Measurements from ENCODE around the gene ME3.
"Not testable (repeated sequence)": the region's sequence is repeated elsewhere in the genome, so short reads cannot be mapped to it uniquely, and the experiment has no call there.

Gene ME3

DNA sequence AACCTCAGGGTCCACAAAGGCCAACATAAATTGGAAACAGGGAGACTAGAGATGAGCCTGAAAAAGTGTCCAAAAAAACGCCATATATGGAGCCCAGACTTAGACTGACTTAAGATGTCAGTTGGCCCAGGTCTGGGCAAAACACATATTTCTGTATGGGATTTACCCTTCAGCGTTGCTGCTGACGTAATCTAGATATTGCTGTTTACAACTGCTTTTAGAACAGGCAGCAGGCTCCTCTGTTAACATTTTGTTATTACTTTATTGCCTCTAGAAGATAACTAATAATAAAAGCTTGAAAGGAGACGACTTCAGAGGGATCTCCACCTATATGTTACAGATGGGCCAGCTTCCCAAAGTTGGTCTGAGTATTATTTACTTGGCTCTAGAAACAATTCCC lies 8.7 kb downstream of the ME3 start:
- DNase-seq, result no peak

DNA sequence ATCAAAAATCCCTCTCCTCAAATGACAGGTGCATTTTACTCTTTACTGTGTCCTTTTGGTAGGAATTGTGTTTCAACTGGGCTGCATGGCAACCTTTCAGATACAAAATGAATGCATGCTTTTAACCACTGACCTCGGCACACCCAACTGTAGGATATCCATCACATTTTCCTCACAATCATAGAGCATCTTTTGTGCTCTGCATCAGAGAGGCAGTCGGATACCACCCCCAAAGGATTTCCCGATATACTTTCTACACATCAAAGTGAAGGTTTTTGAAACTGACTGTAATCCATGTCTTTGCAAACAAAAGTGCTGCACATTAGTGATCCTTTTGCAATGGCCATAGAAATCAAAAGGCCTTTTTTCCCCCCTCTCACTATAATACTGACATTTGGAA lies 9.1 kb downstream of the ME3 start:
- no peak for DNase-seq

DNA sequence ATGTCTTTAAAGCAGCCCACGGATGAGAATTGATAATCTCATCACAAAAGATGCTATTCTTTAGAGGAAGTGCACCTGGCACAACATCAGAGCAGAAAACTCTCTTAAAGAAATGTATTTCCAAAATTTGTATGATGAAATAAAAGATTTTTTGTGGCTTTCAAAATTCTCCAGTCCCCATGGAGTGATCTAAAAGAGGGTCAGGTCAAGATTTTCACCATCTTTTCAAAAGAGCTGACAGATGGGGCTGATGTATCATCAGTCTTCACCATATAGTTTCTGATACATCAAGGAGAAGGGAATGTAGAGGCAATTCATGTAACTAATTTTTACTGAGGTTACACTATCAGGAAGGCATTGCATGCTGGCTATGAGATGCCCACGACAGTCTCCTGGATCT lies 11.7 kb downstream of the ME3 start:
- no peak for DNase-seq

DNA sequence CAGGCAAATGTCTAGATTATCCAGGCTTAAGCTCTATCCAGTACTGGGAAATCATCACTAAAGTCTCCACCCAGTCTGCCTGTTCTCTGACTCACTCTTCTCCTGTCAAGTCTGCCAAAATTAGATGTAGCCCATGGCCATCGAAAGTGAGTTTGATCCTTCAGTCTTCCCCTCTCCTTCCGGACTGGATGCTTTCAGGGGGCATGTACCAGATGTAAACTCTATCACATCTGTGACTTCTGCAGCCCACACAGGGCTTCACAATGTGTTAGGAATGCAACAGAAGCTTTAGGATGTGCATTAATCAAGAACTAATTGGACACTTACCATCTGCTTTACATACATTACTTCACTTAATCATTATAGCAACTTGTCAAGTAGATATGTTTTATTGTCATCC lies 12.3 kb downstream of the ME3 start:
- no peak for DNase-seq

DNA sequence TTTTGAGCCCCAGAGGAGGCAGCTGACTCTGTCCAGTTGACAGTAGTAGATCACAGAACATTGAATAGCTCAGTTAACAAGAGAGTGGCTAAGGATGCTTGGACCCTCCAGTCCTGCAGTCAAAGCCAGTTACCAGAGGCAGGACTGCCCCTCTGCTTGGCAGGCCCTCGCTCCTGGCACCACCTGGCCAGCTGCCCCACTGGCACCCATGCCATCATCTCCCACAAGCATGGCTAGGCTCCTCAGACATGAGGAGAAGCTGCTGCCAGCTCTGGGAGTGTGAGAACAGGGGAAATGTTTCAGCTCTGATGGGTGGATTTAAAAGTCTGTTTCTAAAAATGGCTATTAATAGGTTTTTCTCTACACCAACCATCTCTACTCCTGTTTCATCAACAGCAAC lies 13.9 kb downstream of the ME3 start:
- no peak for DNase-seq

DNA sequence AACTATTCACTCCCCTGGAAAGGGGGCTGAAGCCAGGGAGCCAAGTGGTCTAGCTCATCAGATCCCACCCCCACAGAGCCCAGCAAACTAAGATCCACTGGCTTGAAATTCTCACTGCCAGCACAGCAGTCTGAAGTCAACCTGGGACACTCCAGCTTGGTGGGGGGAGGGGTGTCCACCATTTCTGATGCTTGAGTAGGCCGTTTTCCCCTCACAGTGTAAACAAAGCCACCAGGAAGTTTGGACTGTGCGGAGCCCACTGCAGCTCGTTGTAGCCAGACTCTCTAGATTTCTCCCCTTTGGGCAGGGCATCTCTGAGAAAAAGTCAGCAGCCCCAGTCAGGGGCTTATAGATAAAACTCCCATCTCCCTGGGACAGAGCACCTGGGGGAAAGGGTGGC lies 27.2 kb downstream of the ME3 start:
- DNase-seq, result not testable (repeated sequence)

DNA sequence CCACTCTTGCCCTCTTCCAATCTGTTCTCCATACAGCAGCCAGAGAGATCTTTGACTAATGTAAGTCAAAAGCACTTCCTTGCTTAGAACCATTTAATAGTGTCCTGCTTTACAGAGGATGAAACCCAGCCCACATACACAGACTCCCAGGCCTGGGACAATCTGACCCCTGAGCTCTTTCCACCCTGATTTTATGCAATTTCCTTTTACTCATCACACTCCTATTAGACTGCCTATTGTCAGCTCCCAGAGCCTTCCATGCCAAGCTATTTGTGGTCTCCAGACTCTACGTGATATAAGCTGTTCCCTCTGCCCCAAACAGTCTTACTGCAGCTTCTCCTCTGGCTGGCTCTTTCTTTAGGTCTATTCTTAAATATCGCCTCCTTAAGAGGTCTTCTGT lies 28.1 kb downstream of the ME3 start:
- DNase-seq, result no peak

DNA sequence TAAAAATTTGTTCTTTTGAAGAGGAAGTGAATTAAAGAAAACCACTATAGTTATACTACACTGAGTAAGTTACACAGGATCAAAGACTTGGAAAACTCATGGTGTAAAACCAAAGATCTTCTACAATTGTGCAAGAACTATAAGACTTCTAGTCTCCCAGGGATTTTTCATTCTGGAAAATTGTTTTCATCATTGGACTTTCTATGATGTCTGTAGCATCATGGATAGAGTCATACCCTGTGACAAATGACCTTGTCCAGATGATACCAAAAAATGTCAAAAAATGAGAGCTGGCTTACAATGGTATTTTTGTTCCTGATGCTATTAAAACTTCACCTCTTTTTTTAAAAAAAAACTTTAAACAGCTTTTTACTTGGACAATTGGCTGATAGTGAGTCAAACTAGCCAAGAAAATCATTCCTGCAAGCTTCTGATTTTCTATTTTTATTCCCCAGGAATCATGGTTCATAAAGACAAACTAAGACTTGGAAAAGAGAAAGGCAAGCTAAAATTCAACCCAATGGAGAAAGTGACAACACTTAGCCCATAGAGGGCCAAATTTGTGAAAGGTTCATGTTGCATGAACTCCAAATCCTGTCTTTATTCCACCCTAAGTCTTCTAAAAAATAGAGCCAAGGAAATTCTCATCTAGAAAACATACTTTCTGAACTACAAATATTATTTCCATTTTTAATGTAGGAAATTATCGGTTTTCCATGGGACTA lies 30.7 kb downstream of the ME3 start:
- no peak for DNase-seq

DNA sequence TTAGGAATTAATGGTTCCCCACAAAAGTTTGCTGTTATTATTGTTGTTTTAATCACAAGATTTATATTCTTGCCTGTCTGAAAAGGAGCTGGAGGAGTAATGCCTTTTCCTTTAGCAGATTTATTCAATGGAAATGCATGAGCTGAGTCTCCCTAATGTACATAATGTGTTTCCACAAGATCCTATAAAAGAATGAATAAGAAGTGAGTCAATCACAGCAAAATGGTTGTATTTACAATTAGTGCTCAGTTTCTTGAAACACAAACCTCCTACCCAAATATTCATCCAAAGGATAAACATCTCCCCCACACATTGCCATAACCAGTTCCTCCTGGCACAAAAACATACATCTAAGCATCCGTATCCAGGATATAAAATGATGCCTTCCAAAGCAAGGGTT lies 33.3 kb downstream of the ME3 start:
- DNase-seq, result no peak

DNA sequence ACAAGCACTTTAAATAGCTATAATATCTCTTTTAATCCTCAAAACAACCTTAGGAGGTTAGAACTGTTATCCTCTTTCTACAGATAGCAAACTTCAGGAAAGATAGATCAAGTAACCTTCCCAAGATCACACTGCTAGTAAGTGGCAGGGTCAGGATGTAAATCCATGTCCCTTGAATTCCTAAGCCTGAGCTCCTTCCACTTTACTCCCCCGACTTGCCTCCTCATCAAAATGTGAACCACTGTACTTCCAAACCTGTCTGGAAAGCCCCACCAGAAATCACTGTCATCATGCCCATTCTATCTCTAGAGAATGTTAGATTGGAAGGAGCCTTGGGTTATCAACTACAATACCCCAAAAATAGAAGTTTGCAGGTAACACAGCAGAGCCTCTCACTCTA lies 33.7 kb downstream of the ME3 start:
- DNase-seq, result no peak

DNA sequence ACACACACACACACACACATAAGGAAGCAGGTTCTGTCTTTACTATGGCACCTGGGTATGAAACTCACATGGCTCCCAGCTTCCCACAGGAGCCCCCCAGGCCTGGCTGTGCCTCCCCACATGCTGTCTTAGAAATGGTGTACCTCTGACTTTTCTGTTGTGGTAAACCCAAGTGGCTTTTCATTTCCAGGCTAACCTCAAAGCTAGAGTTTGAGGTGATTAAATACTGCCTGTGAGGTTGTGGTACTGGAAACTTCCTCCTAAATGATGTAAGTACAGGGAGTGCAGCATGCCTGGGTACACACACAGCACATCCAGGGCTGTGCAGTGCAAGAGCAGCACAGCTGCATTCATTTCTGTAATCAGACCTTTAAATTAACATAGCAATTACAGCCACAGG lies 34.4 kb downstream of the ME3 start:
- DNase-seq, result no peak

DNA sequence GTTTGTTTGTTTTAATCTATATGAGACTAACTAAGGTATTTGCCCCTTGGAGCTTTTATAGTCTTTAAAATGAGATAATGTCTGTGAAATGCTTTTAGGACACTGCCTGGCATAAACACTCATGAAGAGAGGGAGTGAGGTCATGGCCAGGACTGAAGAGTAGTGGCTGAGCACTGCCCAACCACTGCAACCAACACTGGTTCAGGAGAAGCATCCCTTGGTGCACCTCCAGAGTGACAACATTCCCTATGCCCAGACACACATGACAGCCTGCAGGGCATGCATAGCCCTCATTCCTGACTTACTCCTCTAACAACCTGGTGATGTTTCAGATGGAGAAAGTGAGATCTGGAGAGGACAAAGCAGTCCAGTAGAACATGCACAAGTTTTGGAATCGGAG lies 36.1 kb downstream of the ME3 start:
- no peak for DNase-seq

DNA sequence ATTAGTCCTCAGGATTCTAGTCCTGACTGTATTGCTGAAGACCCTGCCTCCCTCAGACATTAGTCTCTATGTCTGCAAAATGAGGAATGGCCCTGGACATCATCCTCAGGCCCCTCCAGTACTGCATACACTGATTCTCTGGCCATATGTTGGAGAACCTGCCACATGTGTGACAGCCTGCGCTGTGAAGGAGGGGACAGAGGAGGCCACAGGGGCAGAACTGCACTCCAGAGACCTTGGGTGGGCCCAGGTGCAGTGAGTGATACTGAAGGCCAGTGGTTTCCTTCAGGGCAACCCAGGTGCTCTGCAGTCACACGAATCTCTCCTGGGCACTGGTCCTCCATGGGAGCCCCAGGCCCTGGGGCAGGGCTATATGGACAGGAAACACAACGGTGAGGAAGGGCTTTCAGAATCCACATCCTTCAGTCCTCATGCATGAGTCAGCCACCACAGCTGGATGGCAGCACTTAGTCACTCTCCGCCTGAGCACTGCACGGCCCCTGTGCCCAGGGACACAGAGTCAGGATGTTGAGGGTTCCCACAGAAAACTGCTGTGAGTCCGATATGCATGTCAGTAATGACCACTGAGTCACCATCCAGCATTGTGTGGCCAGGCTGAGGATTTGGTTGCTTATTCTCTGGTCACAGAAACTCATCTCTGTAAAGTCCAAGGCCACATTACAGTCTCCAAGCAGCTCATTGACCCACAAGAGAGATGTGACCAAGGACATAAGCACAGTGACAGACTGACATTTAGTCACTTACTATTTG lies 39.7 kb downstream of the ME3 start:
- no peak for DNase-seq

DNA sequence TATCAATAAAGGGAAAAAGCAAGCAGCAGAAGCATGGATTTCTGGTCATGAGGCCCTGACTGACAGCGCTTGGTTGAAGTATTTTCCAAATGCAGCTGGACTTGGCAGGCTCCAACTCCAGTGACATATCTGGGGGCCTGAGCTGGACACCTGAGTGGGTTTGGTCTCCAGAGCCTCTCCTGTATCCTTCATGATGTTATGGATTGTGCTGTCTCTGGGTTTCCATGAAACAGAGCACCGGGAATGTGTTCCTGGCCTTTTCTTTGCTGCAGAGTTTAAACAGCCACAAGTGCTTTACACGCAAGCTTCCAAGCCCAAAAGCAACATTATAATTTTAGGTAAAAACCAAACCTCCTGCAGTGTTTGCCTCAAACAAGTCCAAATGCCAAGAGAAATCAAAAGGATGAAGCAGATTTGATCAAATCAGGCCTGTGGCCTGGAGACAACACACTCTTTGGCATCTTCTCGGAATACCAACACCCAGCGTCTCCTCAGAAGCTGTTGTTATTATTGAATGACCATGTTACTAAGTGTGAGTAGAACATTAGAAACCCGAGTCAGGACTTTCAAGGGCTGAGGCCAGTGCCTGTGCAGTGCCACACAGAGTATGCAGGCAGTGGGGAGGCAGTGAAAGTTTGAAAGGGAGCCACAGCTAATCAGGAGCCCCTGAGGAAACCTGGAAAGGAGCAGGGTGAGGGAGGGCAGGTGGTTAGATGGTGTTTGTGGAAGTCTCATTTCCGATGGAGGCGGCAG lies 42.0 kb downstream of the ME3 start:
- DNase-seq, result no peak

DNA sequence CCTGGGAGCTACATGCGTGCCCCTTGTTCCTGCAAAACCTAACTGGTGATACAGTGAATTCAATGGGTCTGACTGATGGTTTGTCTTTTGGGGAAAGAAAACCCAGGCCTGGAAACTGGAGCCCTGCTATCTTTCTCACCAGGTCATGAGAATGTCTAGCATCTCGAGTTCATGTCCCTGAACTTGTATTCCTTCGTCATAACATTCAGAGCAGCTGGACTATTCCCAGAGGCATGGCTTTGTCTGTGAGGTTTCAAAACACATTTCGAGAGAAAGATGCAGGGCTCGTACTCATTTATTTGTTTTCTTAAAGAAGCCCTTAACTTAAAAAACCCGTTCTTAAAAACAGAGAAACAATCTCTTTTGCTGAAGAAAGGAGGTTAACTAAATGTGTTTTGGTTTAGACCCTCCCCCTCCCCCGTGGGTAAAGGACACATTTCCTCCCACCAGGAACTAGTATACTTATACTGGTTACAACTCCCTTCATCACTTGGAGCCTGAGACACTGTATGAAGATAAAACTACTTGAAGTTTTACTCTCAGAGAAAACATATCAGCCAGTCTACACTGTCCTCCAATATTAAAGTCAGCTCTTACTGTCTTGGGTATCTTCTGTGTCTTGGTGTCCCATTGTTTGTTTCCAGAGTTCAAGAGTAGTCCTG lies 43.2 kb downstream of the ME3 start:
- no peak for DNase-seq

DNA sequence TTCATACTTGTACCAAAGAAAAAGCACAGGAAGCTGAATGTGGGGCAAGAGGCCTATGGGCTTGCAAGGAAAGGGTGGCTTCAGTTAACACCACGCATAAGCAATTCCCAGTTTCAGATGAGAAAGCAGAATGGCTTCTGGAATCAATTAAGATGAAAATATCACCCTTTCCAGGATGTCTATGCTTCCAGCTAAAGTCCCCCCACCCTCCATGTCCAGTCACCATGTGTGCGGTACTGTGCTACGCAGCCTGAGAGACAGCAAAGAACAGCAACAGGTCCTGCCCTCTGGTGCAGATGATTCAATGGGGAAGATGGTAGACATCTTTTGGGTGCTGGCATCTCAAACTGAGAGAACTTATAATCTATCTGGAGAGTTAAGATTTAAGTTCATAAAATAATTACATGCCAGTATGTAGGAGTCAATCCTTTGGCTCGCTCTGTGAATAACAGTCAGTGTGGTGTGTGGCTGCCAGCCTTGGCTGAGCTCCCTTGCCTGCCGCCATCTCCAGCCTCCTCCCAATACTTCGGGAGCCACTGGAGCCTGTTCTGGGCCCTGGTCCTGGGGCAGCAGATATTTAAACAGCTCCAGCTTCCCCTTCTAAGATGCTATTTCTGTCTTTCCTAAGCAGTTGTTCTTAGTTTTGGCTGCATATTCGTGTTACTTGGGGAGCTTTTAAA lies 44.5 kb downstream of the ME3 start:
- DNase-seq, result peak in 2 of 56 donors; percentile 3 to 5

DNA sequence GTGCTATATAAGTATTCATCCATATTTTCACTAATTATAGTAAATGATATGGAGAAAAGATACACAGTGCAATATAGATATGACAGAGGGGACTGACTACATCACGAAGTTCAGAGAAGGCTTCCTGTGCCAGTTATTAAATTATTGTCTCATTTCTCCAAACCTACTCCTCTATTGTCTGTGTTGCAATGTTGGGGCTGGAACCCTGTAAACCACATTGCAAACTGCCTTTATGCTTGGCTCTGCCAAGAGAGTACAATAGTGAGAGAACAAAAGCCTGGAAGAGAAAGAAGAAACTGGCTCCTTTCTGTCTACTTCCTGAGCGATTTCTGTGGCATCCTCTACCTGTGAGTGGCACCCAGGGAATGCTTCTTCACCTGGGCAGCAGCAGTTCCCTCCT lies 46.4 kb downstream of the ME3 start:
- DNase-seq, result no peak

DNA sequence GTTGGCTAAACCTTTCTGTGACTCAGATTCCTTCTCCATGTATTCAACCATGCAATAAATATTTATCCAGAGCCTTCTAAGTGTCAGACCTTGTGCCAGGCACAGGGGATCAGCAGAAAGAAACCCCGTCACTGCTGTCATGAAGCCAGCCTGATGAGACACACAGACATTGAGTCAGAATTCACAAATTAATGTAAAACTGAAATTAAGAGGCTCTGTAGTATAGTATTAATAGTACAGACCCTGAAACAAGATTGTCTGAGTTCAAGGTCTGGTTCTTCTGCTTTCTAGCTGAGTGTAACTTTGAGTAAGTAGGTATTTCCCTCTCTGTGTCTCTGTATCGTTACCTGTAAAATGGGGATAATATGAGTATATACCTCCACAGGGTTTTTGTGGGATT lies 46.9 kb downstream of the ME3 start:
- no peak for DNase-seq

DNA sequence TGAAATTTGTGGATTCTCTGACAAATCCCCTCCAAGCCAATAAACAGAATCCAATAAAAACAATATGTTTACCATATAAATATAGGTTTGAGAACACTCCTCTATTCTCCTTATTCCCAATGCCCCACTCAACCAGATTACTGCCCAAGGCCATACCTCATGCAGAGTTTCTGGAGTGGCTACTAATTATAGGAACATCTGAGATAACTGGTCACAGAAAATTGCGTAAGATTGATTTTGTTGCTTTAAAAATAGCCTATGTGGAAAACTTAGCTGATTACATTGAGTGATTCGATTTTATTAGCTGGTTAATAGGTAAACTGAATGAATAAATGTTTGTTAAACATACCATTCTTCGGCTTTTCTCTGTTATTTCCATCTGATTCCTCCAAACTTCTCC lies 48.0 kb downstream of the ME3 start:
- no peak for DNase-seq

DNA sequence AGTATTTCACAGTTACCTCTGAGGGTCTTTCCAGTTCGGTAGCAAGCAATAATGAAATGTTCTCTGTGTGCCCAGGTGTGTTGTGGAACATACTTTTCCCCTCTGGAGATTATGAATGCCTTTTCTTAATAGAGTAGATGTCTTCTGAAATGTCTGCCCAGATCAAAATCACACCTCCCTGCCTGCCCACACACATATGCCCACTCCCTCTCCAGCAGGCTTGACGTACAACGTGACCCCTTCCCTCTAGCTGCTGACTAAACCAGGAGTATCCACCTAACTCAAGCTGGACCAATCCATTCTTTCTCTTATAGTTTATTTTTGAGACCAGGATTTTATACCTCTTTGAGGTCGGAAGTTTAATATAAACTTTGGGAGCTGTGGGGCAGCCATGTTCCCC lies 48.7 kb downstream of the ME3 start:
- DNase-seq, result no peak

DNA sequence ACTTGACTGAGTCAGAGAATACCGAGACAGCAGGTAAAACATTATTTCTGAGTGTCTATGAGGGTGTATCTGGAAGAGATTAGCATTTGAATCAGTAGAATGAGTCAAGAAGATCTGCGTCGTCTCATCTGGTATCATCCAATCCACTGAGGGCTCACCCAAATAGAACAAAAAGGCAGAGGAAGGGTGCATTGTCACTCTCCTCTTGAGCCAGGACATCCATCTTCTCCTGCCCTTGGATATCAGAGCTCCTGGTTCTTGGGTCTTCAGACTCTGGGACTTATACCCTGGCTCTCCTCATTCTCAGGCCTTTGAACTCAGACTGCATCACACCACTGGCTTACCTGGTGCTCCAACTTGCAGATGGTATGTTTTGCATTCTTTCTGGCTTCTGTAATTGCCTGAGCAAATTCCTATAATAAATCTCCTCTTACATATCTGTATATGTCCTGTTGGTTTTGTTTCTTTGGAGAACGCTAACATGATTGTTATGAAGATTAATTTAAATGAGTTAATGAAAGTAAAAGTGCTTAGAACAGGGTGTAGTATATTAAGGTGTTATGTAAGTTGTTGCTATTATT lies 49.3 kb downstream of the ME3 start:
- no peak for DNase-seq

Data from amygdala (tissue), 56 donors.